Stimulated activated CD4-positive, alpha-beta T cell treated with anti-CD3 and anti-CD28 coated beads, TNF-alpha, amount 100 ng/mL, for 4 hours (primary cell): ENCODE measurements around the gene DHRS12.
A peak's percentile ranks its signal among the peaks of the same experiment; 100 is the strongest.

Source experiments
- DNase-seq, 3 experiments: peaks; one replicate each; pipeline ENCODE4 v3.0.0-alpha.2; 2020; ENCODE audit warnings: low read depth in 3 of 3

Gene DHRS12

GRCh38 chr13:51761643-51762350, 42.2 kb downstream of the DHRS12 start:
- no peak for DNase-seq

DNA sequence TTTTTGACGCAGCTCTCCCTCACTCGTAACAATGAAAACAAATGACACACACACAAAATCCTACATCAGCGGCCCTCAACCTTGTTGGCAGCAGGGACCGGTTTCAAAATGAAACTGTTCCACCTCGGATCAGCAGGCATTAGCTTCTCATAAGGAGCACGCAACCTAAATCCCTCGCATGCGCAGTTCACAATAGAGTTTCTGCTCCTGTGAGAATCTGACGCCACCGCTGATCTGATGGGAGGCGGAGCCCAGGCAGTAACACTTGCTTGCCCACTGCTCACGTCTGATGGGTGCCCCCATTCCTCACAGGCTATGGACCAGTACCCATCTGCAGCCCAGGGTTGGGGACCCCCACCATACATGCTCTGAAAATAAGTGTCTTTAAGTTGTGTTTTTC, 43.4 kb downstream of the DHRS12 start:
- DNase-seq: no peak

GRCh38 chr13:51759240-51759639, 44.7 kb downstream of the DHRS12 start:
- no peak for DNase-seq

GRCh38 chr13:51758691-51759090, 45.3 kb downstream of the DHRS12 start:
- no peak for DNase-seq

DNA sequence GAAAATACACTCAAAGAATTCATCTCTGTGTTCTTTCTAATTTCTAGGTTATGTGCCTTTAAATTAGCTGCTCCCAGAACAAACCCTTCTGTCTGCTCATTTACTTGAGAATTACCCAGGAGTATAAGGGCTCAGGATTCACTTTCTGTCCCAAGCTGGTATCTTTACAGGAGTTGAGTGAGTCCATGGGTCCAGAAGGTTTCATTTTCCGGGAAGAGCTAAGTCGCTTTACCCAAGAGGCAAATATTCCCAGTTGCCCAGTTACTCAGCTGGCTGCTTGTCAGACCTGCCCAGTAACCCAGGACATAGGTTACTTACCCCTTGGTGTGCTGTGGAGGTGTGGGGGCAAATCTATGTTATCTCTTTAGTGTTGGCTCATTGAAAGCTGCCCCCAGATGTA, 47.3 kb downstream of the DHRS12 start:
- no peak for DNase-seq

DNA sequence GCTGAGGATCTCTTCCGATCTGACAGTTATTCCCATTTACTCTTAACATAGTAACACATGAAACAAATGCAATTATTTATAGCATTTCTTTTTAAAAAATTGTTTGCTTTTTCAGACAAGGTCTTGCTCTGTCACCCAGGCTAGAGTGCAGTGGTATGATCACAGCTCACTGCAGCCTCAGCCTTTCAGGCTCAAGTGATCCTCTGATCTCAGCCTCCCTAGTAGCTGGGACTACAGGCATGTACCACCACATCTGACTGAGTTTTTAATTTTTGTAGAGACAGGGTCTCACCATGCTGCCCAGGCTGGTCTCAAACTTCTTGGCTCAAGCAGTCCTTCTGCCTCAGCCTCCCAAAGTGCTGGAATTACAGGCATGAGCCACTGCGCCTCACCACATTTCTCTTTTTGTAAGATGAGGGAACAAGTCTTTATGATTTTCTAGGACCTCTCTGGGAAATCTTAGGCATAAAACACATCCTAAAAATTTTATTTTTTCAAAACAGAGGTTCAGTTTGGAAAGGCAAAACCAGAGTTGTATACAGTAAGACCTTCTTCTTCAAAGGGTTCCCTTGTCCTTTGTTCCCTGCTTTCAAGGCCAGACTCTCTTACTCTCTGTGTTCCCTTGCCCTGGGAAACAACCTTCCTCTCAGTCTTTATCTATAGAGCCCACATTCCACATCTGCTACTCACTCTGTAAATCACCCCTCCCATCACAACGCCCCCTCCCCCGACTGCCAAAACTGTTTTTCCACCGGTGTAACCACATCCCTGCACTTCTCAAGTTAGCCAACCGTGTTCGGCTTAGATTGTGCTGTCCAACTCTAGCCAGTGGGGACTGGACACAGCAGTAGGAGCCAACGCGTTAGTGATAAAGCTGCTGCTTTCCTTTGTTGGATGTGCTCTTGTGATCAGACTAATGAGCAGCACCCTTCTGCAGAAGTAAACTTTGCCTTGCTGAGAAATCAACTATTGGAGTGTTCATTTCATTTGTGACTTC, 56.2 kb downstream of the DHRS12 start:
- DNase-seq: no peak

DNA sequence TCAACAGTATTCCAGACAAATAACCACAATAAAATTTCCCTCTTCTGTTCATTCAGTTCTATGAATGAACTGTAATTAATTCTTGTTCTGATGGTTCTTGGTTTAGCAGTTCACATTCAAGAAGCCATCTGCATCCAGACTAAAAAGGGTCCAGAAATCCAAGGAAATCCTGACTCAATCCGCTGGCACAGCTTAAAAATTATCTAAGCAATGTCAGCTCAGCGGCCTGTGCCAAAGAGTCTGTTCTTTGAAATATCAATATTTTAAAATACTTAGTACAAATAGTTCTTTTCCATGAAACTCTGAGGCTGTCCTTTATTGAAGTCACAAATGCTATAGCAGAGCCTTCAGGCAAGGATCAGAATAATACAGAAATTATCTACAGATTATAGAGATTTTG, 57.2 kb downstream of the DHRS12 start:
- no peak for DNase-seq

DNA sequence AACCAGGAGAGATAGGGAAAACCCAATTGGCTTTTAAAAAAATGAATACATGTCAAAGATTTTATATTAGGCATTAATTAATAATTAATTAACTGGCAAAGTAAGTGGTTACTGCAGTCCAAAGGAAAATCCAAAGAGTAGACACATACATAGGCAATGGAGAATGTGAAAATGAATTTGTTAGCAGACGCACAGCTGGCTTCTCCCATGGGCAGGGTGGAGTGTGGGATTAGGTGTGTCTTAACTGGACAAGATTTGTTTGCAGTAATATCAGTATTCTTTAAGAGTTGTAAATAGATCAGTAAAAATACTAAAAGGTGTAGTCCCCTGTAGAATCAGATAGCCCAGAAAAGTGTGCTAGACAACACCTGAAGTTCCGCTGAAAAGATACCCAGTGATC, 58.7 kb downstream of the DHRS12 start:
- no peak for DNase-seq

- no peak for DNase-seq
These were observed 61.4 kb downstream of the DHRS12 start for GRCh38 chr13:51742611-51743010.

GRCh38 chr13:51742031-51742430, 61.9 kb downstream of the DHRS12 start:
- no peak for DNase-seq

- no peak for DNase-seq
These were observed 63.3 kb downstream of the DHRS12 start for GRCh38 chr13:51740698-51741097.

DNA sequence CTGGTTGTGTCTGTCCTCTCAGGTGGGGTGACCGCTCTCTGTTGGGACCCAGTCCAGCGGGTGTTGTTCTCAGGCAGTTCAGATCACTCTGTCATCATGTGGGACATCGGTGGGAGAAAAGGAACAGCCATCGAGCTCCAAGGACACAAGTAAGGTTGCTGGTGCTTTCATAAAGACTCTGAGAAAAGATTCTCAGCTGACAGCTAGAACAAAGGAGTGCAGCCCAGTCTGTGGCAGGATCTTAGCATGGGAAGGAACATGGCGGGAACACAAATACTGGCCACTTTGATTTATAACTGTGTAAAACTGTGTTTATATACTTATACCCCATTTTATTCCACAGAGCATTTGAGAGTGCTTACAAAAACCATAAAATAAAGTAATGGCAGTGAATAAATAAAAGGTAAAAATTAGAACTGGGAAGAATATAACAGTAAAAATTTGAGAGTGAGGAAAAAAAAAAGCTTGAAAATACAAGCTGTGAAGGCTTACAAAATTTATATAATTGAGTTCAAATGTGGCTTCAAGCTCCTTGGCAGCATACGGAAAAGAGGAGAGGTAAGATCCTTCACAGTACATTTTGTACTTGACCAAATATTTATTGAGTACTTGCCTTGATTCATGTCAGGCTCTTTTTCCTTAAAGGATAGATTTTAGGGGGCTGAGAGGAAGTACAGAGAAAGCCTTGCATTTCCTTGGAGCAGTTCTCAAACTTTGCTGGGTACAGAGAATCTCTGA, 64.8 kb downstream of the DHRS12 start:
- no peak for DNase-seq

- DNase-seq: no peak
These were observed 65.6 kb downstream of the DHRS12 start for GRCh38 chr13:51738226-51738905.

DNA sequence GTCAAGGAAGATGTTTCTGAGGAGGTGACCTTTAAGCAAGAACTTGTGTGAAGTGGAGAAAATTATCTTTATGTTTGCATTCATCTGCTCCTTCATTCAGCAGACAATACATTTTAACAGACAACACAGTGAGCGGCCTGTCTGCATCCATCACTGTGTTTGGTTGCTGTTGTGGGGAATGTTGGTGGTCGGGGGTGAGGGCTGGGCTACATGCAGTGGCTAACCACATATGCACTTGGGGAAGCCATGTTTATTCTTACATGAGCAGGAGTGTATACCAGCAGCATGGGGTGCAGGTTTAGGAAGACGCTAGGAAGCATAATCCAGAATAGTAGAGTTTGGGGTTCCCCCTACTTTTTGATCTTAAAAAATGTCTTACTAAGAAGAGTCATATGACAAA, 66.4 kb downstream of the DHRS12 start:
- DNase-seq: no peak

DNA sequence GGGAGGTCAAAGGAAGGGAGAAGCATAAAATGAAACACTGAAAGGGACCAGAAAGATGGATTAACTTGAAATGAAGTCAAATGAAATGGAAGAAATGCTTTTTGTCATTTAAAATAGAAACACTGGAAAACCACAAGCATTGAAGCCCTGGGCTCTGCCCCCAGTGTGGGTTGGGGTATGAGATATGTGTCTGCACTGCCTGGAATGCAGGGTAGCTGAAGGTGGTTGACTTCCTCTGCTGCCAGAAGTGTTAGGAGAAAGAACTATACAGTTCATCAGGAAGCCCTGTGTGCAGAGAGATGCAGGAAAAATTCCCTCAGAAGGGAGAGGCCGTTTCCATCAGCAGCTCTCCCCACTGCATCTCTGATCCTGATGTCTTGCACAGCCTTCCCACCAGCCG, 69.2 kb downstream of the DHRS12 start:
- no peak for DNase-seq

- no peak for DNase-seq
These were observed 70.3 kb downstream of the DHRS12 start for GRCh38 chr13:51733374-51734298.

- DNase-seq: no peak
These were observed 72.2 kb downstream of the DHRS12 start for GRCh38 chr13:51731759-51732158.

DNA sequence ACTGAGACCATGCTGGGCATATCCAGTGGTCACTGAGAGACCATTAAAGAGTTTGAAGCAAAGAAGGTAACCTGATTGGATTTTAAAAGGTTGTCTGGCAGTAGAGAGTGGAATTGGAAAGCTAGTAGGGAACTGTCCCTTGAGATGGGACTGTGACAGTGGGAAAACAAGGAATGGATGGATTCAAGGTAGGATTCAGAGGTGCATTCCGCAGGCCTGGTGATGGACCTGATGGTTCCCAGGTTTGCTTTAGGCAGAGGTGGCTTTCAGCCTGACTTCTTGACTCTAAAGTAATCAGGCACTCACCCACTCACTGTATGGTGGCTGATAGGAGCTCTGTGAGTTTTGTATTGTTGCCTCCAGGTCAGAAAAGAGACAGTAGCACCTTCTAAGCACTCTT, 73.0 kb downstream of the DHRS12 start:
- no peak for DNase-seq

DNA sequence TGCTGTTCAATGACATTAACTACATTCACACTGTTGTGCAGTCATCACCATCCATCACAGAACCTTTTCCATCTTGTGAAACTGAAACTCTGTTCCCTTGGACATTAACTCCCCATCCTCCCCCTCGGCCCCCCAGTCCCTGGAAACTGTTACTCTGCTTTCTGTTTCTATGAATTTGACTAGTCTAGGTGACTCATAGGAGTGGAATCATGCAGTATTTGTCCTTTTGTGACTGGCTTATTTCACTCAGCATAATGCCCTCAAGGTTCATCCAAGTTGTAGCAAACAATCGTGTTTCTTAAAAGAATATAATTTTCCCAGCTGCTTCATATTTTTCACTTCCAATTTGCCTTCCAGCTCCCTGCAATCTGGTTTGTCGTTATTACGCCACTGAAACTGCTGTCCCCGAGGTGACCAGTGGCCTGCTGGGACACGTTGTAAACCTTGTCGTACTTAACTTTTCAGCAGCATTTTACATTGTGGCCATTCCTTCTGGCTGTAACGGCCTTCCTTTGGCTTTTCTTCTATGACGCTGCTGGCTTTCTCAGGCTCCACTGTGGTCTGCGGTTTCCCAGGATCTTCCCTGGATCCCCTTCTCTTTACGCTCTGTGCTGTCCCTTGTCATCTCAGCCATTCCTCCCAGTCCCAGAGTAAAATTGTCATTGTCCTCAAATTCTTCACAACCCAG, 74.0 kb downstream of the DHRS12 start:
- peak in 1 of 3 experiments; percentile 1 for DNase-seq

- DNase-seq: no peak
These were observed 75.0 kb downstream of the DHRS12 start for GRCh38 chr13:51728972-51729371.
